GM12873 (cell line): Measurements from ENCODE around the gene CHRNA4.

Experiments
- CTCF ChIP-seq: IDR thresholded peaks from 2 replicates; pipeline ENCODE4 v1.5.1; 2012; ENCODE audit warnings: low read depth, mild to moderate bottlenecking, moderate library complexity, low read length, control low read depth; ENCODE audit not compliant: insufficient read depth; ENCODE audit errors: missing control alignments

The CHRNA4 gene

GRCh38 chr20:63360850-63361518 is at the start of gene CHRNA4:
TSS of gene CHRNA4 (minus strand) at chr20:63361349. CDS start at chr20:63361165, 184 bp downstream.
- TF ChIP-seq CTCF: no peak

GRCh38 chr20:63409834-63410435 is 48.8 kb upstream of the CHRNA4 start:
- no peak for TF ChIP-seq CTCF

- no peak for TF ChIP-seq CTCF
Measured at GRCh38 chr20:63409066-63409833, 48.1 kb upstream of the CHRNA4 start.

- no peak for TF ChIP-seq CTCF
Measured at GRCh38 chr20:63408684-63409046, 47.5 kb upstream of the CHRNA4 start.

- TF ChIP-seq CTCF: no peak
Measured at GRCh38 chr20:63407928-63408683, 47.0 kb upstream of the CHRNA4 start.

- TF ChIP-seq CTCF: no peak
Measured at GRCh38 chr20:63406617-63407245, 45.6 kb upstream of the CHRNA4 start.
